Vagina (tissue), 2 donors: ENCODE data around the gene MLH3.

Source experiments
- CTCF ChIP-seq, 3 experiments: fragments of 450-650 bp in 2 of 3; fragments of 200-600 bp in 1 of 3; sonication (generic) in 1 of 3; IDR thresholded peaks; one replicate each; pipeline ENCODE4 v1.5.1; 2017 to 2019; ENCODE audit warnings: antibody characterized with exemption in 3 of 3, mild to moderate bottlenecking in 2 of 3, moderate library complexity in 2 of 3
- POLR2A ChIP-seq, 2 donors: fragments of 450-650 bp; IDR thresholded peaks; one replicate each; pipeline ENCODE4 v1.6.1; 2017; ENCODE audit warnings: antibody characterized with exemption in 2 of 2, mild to moderate bottlenecking in 2 of 2, moderate library complexity in 2 of 2
- POLR2AphosphoS5 ChIP-seq, 2 donors: sonication (generic); formaldehyde crosslinking; IDR thresholded peaks; one replicate each; pipeline ENCODE4 v1.9.0; 2017; ENCODE audit warnings: antibody characterized with exemption in 2 of 2, mild to moderate bottlenecking in 2 of 2, low read depth in 1 of 2; ENCODE audit not compliant: insufficient read depth in 1 of 2

- TF ChIP-seq CTCF (IDR thresholded peaks at IDR 0.05) (no peak), POLR2AphosphoS5 (IDR thresholded peaks at IDR 0.05; ENCODE audit: insufficient read depth in 1 of 2, low read depth in 1 of 2) (no peak), POLR2A (IDR thresholded peaks at IDR 0.05) (no peak)
Measured at GRCh38 chr14:75060420-75060819, 9.2 kb upstream of the MLH3 start.
